ENCODE results near the gene CADM2.
"Not testable (repeated sequence)": the region's sequence is repeated elsewhere in the genome, so short reads cannot be mapped to it uniquely, and the experiment has no call there.

CADM2 gene

DNA sequence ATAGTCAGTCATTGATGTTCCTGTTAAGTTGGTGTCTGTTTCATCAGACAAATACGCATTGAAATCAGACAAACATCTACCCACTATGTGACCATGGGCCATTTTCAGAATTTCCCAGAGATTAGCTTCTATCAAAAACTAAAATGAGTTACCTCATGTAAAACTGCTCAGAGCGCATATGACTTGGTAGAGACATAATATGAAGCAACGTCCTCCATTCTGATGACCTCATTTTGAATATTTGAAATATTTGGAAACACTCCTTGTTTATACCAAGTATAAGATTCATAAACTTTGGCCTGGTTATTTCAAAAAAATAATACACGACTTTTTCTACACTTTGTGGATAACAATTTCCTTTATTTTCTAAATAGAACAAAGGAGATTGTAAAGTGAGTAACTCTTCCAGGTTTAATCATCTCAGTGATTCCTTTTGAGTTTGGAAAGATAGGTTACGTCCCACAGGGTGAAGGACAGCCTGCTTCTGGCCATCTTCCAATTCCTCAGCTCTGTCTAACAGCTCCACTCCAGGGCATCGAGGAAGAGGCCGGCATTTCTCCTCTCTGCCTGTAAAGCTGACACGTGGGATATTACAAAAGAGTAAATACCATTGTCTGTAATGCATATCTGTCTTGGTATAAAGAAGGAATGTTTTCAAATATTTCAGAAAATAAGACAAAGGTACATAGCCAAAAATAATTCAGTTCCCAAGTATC is 122.6 kb downstream of the CADM2 start:
- DNase-seq, result no peak

DNA sequence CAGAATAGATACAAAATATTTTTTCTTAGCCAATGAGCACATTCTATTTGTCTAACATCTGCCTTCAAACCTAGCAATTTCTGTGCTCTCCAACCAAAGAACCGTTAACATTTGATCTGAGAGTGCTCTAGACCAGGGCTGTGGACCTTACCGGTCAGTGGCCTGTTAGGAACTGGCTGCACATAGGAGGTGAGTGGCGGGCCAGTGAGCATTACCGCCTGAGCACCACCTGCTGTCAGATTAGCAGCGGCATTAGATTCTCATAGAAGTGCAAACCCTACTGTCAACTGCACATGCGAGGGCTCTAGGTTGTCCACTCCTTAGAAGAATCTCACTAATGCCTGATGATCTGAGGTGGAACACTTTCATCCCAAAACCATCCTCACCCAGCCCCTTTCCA is 131.7 kb downstream of the CADM2 start:
- no peak for DNase-seq

GRCh38 chr3:85100316-85100715 is 141.5 kb downstream of the CADM2 start:
- no peak for DNase-seq

- no peak for DNase-seq
These were observed 144.0 kb downstream of the CADM2 start for GRCh38 chr3:85102781-85103180.

- DNase-seq, result no peak
These were observed 151.6 kb downstream of the CADM2 start for GRCh38 chr3:85110393-85110792.

DNA sequence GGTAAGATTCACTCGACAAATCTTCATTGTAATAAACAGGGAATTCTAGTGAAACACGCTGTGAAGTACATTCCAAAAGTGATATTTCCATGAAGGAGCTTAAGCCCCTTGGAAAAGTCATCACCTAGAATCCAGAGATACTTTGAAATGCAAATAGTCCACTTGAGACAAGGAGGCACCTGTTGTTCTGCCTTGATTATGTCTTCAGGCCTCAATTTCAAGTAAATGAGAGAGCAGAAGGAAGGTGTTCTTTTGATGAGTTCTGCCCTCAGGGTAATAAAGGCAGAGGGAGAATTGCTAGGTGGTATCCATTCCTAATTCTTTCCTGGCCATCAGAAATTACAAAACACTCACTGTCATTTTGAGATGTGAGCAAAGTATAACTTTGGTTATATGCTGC is 162.1 kb downstream of the CADM2 start:
- DNase-seq, result no peak

DNA sequence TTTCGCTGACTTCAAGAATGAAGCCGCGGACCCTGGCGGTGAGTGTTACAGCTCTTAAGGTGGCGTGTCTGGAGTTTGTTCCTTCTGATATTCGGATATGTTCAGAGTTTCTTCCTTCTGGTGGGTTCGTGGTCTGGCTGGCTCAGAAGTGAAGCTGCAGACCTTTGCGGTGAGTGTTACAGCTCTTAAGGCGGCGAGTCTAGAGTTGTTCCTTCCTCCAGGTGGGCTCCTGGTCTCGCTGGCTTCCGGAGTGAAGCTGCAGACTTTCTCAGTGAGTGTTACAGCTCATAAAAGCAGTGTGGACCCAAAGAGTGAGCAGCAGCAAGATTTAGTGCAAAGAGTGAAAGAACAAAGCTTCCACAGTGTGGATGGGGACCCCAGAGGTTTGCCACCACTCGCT is 174.1 kb downstream of the CADM2 start:
- DNase-seq, result not testable (repeated sequence)

- not testable (repeated sequence) for DNase-seq
These were observed 175.1 kb downstream of the CADM2 start for GRCh38 chr3:85133691-85134420.

- no peak for DNase-seq
These were observed 183.8 kb downstream of the CADM2 start for GRCh38 chr3:85142626-85143025.

GRCh38 chr3:85148036-85148435 is 189.2 kb downstream of the CADM2 start:
- DNase-seq, result no peak

DNA sequence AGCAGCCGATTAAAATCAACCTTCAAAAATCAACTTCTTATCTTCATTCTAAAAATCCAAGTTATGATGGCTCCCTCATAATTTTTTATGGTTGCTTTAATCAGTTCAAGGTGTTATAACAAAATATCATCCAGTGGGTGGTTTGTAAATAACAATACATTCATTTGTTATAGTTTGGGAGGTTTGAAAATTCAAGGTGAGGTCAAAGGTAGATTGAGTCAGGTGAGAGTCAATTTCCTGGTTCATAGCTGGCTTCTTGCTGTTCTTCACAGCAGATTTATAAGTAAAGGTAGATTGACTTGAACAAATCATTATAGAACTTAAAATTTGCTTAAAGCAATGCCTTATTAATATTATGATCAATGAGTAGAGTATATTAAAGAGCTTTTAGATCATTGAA is 192.8 kb downstream of the CADM2 start:
- DNase-seq, result no peak

DNA sequence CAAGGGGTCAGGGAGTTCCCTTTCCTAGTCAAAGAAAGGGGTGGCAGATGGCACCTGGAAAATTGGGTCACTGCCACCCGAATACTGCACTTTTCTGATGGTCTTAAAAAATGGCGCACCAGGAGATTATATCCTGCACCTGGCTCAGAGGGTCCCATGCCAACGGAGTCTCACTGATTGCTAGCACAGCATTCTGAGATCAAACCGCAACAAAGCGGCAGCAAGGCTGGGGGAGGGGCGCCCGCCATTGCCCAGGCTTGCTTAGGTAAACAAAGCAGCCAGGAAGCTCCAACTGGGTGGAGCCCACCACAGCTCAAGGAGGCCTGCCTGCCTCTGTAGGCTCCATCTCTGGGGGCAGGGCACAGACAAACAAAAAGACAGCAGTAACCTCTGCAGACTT is 194.5 kb downstream of the CADM2 start:
- not testable (repeated sequence) for DNase-seq

GRCh38 chr3:85159376-85159775 is 200.6 kb downstream of the CADM2 start:
- no peak for DNase-seq

GRCh38 chr3:85161544-85161943 is 202.8 kb downstream of the CADM2 start:
- no peak for DNase-seq

DNA sequence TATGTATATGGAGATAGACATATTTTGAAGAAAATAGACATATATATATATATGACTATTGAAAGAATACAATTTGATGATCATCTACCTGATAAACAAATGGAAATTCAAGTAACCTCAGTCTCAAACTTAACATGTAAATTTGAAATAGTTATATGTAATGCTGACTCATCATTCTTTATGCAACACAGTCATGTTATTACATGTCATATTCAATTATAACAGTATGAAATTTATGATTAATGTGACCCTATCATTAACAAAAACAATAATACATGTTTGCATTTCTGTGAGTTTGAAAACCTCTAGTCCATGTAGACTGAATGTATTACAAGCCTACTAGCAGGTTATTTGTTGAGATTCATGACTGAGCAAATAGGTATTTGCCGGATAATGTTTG is 204.1 kb downstream of the CADM2 start:
- no peak for DNase-seq

DNA sequence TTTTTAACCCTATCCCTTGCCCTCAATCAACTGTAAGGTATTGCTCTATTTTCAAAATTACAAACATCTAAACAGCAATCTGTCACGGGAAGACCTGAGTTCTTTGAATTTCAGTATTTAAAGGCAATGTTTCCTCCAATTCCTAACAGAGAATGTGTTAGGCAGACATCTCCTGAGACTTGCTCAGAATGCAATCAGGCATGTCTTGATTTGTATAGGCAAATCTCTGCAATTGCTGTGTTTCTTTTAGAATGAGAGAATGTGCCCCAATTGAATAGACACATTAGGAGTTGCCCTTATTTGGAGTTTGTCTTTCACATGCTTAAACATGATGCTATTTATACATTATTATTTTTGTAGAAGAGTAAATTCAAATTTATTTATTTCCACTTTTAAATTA is 205.6 kb downstream of the CADM2 start:
- no peak for DNase-seq

- DNase-seq, result no peak
These were observed 208.8 kb downstream of the CADM2 start for GRCh38 chr3:85167576-85167975.

- DNase-seq, result no peak
These were observed 211.9 kb downstream of the CADM2 start for GRCh38 chr3:85170646-85171045.

- no peak for DNase-seq
These were observed 213.2 kb downstream of the CADM2 start for GRCh38 chr3:85171976-85172375.

GRCh38 chr3:85176799-85177198 is 218.0 kb downstream of the CADM2 start:
- DNase-seq, result no peak

DNA sequence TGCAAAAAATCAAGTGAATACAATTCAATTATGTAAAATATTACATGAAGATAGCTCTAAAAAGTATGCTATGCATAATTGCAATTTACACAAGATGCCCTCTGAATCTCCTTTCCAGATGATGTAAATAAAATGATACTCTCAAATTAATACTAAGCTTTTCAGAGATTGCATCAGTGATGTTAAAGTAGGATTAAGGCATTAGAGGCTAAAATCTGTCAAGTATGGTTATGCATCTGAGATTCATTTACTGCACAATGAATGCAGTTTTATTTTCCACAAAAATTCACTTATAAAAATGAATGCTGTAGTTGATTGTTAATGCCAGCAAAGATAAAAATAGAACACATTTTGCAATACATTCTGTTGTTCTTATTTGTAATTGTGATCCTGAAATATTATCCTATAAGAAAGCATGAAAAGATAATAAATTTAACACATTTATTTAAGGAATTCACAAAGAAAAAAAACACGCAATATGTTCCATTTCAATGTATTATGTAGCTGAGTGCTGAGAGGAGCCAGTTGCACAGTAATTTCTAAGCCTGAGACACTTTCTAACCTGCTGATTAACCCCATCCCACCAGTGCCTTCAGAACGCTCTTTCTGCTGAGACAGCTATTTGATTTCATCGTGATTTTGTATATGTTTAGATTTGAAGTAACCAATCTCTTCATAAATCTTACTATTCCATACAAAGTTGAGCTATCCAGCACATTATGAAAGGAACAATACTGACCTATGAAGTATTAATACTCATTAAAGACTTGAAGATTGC is 224.4 kb downstream of the CADM2 start:
- DNase-seq, result no peak

DNA sequence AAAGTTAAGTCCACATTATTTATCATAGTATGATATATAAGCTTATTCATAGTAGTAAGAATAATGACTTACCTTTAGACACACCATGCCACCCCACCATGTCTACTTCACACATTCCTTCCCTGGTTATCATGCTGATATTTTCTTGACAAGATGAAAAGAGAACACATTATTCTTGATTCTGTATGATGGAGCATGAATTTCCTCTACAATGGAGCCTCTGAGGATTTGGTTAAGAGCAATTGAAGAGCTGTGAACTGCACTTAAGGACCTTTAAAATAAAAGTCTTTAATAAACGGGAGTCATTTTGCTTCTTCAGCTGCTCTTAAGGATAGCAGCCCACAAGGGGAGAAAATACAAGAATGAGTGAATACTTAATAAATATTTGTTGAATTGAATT is 226.7 kb downstream of the CADM2 start:
- no peak for DNase-seq

DNA sequence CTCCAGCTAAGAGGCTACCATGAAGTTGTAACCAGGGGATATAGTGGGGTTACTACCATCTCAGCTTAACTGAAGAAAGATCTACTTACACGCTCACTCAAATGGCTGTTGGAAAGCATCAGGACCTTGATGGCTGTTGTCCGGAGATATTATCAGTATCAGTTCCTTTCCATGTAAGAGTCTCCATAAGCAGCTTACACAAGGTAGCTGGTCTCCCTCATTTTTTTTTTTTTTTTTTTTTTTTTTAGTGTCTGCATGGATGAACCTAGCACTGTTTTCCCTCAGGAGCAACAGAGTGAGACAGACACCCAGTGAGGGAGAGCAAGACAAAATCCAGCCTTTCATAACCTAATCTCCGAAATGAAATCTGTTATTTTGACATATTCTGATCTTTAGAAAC is 230.9 kb downstream of the CADM2 start:
- no peak for DNase-seq

DNA sequence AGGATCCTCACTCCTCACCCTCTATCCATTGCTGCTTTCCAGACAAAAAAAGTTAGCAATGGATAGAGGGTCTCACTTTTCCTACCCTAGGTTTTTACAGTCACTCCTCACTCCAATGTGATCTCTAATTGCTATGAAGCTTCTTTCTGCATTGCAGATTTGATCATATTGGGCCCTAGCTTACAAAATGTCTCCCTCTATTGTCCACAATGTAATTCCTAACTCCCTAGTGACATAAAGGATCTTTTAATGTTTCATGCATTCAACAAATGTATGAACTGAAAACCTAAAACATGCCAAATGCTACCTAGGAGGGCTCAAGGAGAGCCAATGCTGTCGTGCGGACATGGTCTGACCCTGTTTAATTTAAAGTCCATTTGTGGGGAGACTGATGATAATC is 234.8 kb downstream of the CADM2 start:
- no peak for DNase-seq

Measured in AML-193 (cell line).